ENCODE results near the gene SNX22.

GRCh38 chr15:64112904-64113303 lies 38.6 kb upstream of the SNX22 start:
- no peak for TF ChIP-seq CTCF (conservative IDR thresholded peaks at IDR 0.05; ENCODE audit: low read depth, low read length)
- TF ChIP-seq EZH2 (IDR thresholded peaks at IDR 0.05; ENCODE audit: borderline replicate concordance, low read depth, low read length, poor library complexity, severe bottlenecking): no peak

All from A673 (cell line).